ENCODE measurements around the gene RAB3GAP2.
"Not testable (repeated sequence)": the region's sequence is repeated elsewhere in the genome, so short reads cannot be mapped to it uniquely, and the experiment has no call there.

Gene RAB3GAP2

DNA sequence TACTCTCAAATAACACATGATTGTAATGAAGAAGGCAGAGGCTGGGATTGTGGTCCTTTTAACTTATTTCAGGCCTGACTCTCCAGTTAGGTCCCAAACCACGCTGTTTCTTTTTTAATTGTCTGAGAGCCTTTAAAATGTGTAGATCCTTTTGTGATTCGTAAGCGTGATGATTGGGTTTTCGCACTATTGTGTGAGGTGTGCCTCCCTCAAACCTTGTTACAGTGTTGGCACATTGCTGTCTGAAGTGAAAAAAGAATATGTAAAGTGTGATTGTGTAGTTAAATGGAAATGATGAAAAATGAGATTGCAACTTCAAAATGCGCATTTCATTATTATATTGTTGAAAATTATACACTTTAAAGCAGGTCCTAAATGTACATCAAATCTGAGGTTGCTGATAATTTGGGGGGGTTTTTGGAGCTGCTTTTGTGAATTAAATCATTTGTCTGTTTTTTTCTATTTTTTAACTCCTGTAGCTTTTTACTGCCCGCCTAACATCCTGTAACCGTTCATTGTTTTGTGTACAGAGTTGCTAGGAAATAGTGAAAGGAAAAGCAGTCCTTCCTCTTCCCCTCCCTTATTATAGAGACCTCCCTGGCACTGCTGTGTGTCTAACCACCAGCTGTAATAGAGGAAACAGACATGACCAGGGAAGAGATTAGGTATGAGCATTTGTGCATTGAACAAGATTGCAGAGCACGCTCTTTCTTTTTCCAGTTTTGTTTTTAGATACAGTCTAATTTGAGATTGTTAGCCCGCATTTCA lies 135.1 kb downstream of the RAB3GAP2 start:
- DNase-seq = no peak

DNA sequence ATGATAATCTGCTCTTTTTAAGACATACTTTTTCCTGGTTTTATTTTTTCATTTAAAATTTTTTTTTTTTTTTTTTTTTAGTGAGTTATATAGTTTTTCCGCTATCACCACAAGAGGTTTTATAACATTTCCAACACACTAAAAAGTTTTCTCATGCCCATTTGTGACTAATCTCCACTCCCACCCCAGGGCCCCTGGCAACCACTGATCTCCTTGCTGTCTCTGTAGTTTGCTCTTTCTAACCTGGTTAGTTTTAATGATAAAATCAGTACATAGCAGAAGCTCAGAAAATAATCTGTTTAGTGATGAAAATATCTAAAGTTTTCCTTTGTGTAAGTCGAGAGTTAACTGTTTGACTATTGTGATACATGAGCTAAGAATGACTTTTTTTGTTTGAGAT lies 136.5 kb downstream of the RAB3GAP2 start:
- DNase-seq = no peak

DNA sequence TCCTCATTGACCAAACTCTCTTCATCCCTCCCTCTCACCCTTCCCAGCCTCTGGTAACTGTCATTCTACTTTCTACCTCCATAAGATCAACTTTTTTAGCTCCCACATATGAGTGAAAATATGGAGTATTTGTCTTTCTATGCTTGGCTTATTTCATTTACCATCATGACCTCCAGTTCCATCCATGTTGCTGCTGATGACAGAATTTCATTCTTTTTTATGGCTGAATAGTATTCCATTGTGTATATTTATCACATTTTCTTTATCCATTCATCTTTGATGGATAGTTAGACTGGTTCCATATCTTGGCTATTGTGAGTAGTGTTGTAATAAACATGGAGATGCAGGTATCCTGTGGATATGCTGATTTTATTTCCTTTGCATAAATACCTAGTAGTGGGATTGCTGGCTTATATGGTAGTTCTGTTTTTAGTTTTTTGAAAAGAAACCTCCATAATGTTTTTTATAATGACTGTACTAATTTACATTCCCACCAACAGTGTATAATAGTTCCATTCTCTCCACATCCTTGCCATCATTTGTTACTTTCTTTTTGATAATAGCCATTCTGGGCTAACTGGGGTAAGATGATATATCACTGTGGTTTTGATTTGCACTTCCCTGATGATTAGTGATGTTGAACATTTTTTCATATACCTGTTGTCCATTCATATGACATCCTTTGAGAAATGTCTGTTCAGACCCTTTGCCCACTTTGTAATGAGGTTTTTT lies 142.6 kb downstream of the RAB3GAP2 start:
- no peak for DNase-seq

DNA sequence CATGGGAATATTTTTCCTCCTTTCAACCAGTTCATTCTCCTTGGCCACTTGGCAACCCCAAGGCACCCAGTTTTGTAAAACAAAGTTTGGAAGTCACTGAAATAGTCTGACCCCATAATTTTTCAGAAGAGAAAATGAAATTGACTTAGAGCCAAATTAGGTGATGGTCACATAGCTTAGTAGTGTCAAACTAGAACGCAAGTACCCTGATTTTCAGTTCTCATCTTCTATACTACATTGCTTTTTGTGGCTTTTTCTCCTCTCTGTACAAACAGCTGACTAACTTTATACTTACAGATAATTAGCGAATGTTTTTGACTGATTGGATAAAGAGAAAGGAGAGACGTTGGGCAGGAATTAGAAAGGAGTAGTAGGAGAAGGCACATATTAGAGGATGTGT lies 145.2 kb downstream of the RAB3GAP2 start:
- no peak for DNase-seq

DNA sequence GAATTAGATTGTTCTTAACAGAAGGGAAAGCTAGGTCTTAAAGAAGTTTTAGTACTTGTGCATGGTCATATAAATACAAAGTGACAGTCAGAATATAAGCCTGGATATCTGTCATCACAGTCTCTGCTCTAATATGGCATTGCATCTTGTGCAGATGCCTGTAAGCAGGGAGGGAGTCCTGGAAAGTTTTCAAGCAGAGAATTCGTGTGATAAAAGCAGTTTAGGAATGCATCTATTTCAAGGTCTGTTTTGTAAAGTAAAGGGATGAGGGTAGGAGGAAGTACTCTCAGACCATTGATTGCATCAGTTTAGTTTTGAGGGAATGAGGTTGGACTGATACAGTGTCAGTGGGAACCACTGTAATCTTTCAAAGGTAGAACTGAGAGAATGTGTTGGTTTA lies 147.7 kb downstream of the RAB3GAP2 start:
- no peak for DNase-seq

DNA sequence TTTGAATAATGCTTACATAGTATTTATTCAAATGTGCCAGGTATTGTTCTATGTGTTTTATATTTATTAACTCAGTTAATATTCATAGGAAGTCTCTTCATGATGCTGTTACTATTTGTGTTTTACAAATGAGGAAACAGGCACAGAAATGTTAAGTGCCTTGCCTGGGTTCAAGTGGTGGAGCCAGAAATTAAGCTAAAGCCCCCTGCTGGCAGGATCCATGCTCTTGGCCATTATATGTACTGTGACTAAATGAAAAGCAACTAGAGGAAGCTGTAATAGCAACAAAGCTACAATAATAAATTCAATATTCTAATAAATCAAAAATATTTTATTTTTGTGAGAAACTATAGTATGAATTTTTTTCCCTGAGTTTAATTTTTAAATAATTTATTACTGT lies 148.4 kb downstream of the RAB3GAP2 start:
- no peak for DNase-seq

DNA sequence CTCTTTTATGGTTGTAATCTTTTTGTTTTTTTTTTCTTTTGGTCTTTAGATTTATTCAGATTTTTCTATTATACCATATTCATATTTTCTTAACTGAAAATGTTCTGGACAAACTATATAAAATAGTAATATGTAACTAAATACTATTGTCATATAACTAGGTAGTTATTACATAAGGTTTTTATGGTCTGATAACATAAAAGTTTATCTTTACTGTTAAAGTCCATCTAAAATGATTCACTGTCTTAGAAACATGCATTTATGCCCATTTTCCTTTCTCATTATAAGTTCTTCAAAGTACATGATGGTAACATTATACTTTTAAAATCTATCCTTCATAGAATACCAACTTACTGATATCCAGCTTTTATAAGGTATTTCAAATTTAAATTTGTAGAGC lies 149.2 kb downstream of the RAB3GAP2 start:
- no peak for DNase-seq

DNA sequence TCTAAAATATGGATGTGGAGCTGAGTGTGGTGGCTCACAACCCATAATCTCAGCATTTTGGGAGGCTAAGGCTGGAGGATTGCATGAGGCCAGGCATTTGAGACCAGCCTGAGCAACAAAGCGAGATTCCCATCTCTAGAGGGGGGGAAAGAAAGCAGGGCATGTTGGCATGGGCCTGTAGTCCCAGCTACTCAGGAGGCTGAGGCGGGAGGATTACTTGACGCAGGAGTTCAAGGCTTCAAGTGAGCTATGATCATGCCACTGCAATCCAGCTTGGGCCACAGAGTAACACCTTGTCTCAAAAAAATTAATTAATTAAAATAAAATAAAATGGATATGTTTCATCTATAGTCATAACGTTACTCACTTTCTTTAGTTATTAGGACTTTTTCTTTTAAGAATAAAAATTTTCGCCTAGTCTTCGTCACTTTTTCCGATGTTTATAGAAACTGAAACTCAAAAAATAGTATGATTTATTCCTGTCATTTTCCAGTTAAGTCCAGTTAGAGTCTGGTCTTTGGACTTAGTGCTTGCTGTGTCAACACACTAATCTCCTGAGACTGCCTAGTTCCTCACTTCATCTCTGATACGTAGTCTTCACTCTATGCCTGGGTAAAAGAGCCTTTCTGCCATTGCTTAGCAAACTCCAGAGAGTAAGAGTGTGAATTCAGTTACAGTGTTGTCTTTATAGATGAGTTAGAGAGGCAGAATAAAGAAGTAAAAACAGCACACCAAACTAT lies 150.3 kb downstream of the RAB3GAP2 start:
- DNase-seq = no peak

DNA sequence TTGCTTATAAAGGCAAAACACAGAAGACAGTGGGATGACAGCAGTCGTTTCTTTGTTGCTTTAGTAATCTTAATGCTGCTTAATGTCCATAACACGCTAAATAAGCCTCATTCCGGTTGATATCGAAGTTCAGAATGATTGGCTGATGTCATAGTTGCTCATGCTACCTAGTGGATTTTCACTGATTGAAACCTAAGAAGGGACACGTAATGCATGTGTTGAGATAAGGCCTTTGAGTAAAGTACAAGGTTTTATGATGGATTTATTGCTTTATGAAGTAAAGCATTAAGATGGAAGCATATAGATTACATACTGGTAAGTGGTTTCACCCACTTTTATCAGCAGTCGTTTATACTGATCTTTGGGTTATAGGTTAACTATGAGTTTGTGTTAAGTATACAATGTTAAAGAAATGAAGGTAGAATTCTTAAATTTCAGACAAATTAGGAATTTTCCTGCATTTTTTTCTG lies 153.2 kb downstream of the RAB3GAP2 start:
- DNase-seq = no peak

DNA sequence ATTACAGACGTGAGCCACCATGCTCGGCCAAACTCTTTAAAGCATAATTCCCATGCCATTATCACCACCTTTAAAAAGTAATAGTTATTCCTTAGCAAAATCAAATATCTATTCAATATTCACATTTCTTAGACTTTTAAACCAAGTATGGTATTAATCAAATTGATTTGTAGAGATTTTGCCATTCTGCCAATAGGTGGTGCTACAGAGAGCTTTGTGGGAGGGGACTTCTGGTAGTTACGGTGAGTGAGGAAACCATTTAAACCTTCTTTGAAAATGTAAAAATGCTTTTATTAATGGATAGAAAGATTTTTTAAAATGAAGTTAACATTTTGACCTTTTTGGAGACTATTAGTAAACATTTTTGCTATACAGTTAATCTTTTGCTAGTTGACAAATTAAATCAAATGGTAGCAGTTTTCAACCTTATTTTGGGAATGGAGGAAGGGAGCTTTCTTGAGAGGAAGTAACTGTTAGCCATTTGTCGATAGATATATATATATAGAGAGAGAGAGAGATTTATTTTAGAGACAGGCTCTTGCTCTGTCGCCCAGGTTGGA lies 159.0 kb downstream of the RAB3GAP2 start:
- no peak for DNase-seq

DNA sequence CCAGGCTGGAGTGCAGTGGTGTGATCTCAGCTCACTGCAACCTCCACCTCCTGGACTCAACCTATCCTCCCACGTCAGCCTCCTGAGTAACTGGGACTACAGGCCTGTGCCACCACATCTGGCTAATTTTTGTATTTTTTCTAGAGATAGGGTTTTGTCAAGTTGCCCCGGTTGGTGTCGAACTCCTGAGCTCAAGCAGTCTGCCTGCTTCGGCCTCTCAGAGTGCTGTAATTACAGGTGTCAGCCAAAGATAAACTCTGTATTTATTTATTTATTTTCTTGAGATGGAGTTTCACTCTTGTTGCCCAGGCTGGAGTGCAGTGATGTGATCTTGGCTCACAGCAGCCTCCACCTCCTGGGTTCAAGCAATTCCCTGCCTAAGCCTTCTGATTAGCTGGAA lies 159.7 kb downstream of the RAB3GAP2 start:
- DNase-seq = not testable (repeated sequence)

DNA sequence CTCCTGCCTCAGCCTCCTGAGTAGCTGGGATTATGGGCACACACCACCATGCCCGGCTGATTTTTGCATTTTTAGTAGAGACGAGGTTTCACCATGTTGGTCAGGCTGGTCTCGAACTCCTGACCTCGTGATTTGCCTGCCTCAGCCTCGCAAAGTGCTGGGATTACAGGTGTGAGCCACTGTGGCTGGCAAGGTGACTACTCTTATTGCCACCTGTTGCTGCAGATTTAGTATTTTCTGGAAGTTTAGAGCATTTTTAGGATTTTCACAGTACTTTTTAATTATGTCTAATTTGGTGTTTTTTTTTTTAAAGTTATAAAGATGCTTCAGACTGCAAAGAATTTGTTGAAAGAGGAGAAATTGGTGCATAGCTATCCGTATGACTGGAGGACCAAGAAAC lies 161.8 kb downstream of the RAB3GAP2 start:
- not testable (repeated sequence) for DNase-seq

DNA sequence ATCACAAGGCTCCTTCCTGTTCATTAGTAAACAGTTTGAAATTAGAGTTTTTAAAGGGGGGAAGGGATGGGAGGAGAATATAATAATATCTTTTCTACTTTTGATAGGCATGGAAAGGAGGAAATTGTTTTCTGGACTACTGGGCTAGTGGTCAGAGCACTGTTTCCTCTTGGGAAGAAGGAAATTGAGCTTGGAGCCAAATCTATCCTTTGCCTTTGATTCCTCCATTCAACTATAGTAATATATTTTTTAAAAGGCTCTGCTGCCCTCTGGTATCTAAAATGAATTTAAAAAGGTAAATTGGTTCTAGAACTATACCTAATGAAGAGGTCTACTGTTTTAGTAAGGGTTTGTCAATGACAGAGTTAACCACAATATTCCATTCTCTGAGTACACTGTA lies 172.4 kb downstream of the RAB3GAP2 start:
- no peak for DNase-seq
